DOHH2 (cell line): ENCODE data around the gene PDE4B.

ENCODE experiments used
- H3F3A ChIP-seq: fragments of 200-600 bp; sonication (generic), shearing (Covaris generic); 2 replicates; pipeline ENCODE4 v1.6.0; 2016; ENCODE audit warnings: antibody characterized with exemption, mild to moderate bottlenecking; ENCODE audit not compliant: control insufficient read depth, insufficient read depth
- H3K27ac ChIP-seq: fragments of 200-600 bp; sonication (generic); 2 replicates; pipeline ENCODE4 v1.5.1; 2014; ENCODE audit warnings: low read depth, mild to moderate bottlenecking, low read length, moderate library complexity
- H3K27me3 ChIP-seq: fragments of 200-600 bp; sonication (generic); 2 replicates; pipeline ENCODE4 v1.6.1; 2014; ENCODE audit warnings: mild to moderate bottlenecking, low read length, mixed read lengths; ENCODE audit not compliant: control insufficient read depth
- H3K36me3 ChIP-seq: fragments of 200-600 bp; sonication (generic); 2 replicates; pipeline ENCODE4 v1.6.1; 2014; ENCODE audit warnings: mild to moderate bottlenecking, low read length, moderate library complexity, mixed read lengths; ENCODE audit not compliant: control insufficient read depth
- H3K4me1 ChIP-seq: fragments of 200-600 bp; sonication (generic); 2 replicates; pipeline ENCODE4 v1.6.1; 2014; ENCODE audit warnings: mild to moderate bottlenecking, low read length, mixed read lengths; ENCODE audit not compliant: control insufficient read depth
- H3K4me2 ChIP-seq: fragments of 200-600 bp; sonication (generic); 2 replicates; pipeline ENCODE4 v1.6.0; 2014; ENCODE audit warnings: mild to moderate bottlenecking, low read length, moderate library complexity
- H3K4me3 ChIP-seq: fragments of 200-600 bp; sonication (generic); 2 replicates; pipeline ENCODE4 v1.5.1; 2014; ENCODE audit warnings: mild to moderate bottlenecking, low read length, mixed read lengths
- H3K79me2 ChIP-seq: fragments of 200-600 bp; sonication (generic); 2 replicates; pipeline ENCODE4 v1.6.1; 2014; ENCODE audit warnings: mild to moderate bottlenecking, low read length, mixed read lengths; ENCODE audit not compliant: control insufficient read depth
- H3K9me2 ChIP-seq: fragments of 200-600 bp; sonication (generic); replicated peaks from 2 replicates; pipeline ENCODE4 v1.6.1; 2014; ENCODE audit warnings: mild to moderate bottlenecking, low read length, mixed read lengths; ENCODE audit not compliant: control insufficient read depth
- H3K9me3 ChIP-seq: fragments of 200-600 bp; sonication (generic); 2 replicates; pipeline ENCODE4 v1.6.1; 2014; ENCODE audit warnings: antibody characterized with exemption, low read length, mixed read lengths; ENCODE audit not compliant: control insufficient read depth, insufficient read depth
- H4K20me1 ChIP-seq: fragments of 200-600 bp; sonication (generic); 2 replicates; pipeline ENCODE4 v1.6.0; 2014; ENCODE audit warnings: low read depth, mild to moderate bottlenecking, antibody characterized with exemption, low read length, moderate library complexity; ENCODE audit not compliant: control insufficient read depth, insufficient read depth
- CTCF ChIP-seq: fragments of 200-600 bp; sonication (generic); IDR thresholded peaks from one replicate; pipeline ENCODE4 v1.5.1; 2014; ENCODE audit warnings: antibody characterized with exemption, mild to moderate bottlenecking, low read depth, low read length; ENCODE audit not compliant: poor library complexity, severe bottlenecking
- EZH2phosphoT487 ChIP-seq: fragments of 200-600 bp; sonication (generic); IDR thresholded peaks from 2 replicates; pipeline ENCODE4 v1.6.1; 2017; ENCODE audit warnings: borderline replicate concordance, mild to moderate bottlenecking, antibody characterized with exemption, low read length, moderate library complexity, mixed read lengths

Gene PDE4B

GRCh38 chr1:65979136-65980044 is 186.7 kb downstream of the PDE4B start:
- H3K4me3 ChIP-seq: no peak overlapping the region
- TF ChIP-seq CTCF (no peak), EZH2phosphoT487 (no peak)
- peaks cover 25% of the 10 kb centered on the region for H3K9me3 ChIP-seq
- H3K9me2 ChIP-seq: no peaks in the 10 kb centered on the region
- no peaks in the 10 kb centered on the region for H3K27me3 ChIP-seq
- no peaks in the 10 kb centered on the region for H3K79me2 ChIP-seq
- H3K27ac ChIP-seq: no peak overlapping the region
- no peaks in the 10 kb centered on the region for H4K20me1 ChIP-seq
- H3K4me1 ChIP-seq: no peaks in the 10 kb centered on the region
- H3K4me2 ChIP-seq: no peak overlapping the region
- no peaks in the 10 kb centered on the region for H3K36me3 ChIP-seq
- H3F3A ChIP-seq: no peaks in the 10 kb centered on the region

- H3K9me3 ChIP-seq: peaks cover 19% of the 10 kb centered on the region
- no peaks in the 10 kb centered on the region for H4K20me1 ChIP-seq
- H3K27ac ChIP-seq: no peak overlapping the region
- no peaks in the 10 kb centered on the region for H3F3A ChIP-seq
- no peaks in the 10 kb centered on the region for H3K27me3 ChIP-seq
- no peak overlapping the region for H3K4me2 ChIP-seq
- no peaks in the 10 kb centered on the region for H3K36me3 ChIP-seq
- H3K4me1 ChIP-seq: no peaks in the 10 kb centered on the region
- H3K79me2 ChIP-seq: no peaks in the 10 kb centered on the region
- H3K4me3 ChIP-seq: no peak overlapping the region
- no peaks in the 10 kb centered on the region for H3K9me2 ChIP-seq
- TF ChIP-seq EZH2phosphoT487: no peak
Measured at GRCh38 chr1:65980237-65980636, 187.5 kb downstream of the PDE4B start.

- Histone ChIP-seq H3K4me2 (no peak overlapping the region), H3K9me3 (no peaks in the 10 kb centered on the region), H3K79me2 (no peaks in the 10 kb centered on the region), H3F3A (no peaks in the 10 kb centered on the region), H4K20me1 (no peaks in the 10 kb centered on the region), H3K27ac (no peak overlapping the region), H3K27me3 (no peaks in the 10 kb centered on the region), H3K36me3 (no peaks in the 10 kb centered on the region), H3K4me3 (no peak overlapping the region), H3K4me1 (no peaks in the 10 kb centered on the region), H3K9me2 (no peaks in the 10 kb centered on the region)
- no peak for TF ChIP-seq EZH2phosphoT487
- TF ChIP-seq CTCF: no peak
Measured at GRCh38 chr1:65983500-65983899, 190.8 kb downstream of the PDE4B start.

- Histone ChIP-seq H3K27me3 (no peaks in the 10 kb centered on the region), H3K4me1 (no peaks in the 10 kb centered on the region), H3K9me3 (no peaks in the 10 kb centered on the region), H3K9me2 (no peaks in the 10 kb centered on the region), H3K4me2 (no peak overlapping the region), H4K20me1 (no peaks in the 10 kb centered on the region), H3K27ac (no peak overlapping the region), H3K79me2 (no peaks in the 10 kb centered on the region), H3K4me3 (no peak overlapping the region), H3F3A (no peaks in the 10 kb centered on the region), H3K36me3 (no peaks in the 10 kb centered on the region)
- no peak for TF ChIP-seq EZH2phosphoT487
- no peak for TF ChIP-seq CTCF
Measured at GRCh38 chr1:65985393-65986066, 192.8 kb downstream of the PDE4B start.
